ENCODE measurements around the gene CTSH. TPM values are rescaled to one million over a fixed set of nuclear protein-coding genes. Genes with fewer than 3 reads are reported as not detected.
A peak's percentile ranks its signal among the peaks of the same experiment; 100 is the strongest.

Gene CTSH
- total RNA-seq, 1 donor from 2014 or later: 75.8 TPM

DNA sequence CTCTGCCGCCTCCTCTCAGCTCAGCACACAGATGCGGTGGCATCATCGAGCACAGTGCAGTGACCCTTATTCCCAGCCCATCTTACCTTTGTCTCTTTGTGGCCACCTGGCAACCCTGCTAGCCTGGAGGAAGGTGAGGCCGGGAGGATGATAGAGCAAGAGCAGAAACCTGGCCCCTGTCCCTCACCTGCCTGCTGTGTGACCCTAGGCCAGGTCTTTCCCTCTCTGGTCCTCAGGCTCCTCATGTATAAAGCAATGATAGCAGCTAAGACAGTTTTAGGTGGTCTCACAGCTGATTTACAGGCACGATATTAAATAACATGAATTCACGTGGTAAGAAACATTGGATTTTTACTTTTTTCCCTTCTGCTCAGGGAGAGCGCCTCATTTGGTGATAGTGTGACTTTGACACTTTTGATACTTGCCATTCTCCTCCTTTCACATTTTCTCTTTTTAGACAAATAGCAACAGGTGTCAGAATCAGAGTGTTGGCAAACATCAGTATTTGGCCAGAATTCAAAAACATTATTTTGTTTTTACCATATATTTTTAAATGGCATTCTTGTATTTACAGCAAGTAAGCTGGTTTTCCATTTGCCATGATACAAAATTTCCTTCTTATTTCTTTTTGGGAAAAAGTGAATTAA is 29.5 kb upstream of the CTSH start:
- TF ChIP-seq, protein P1, sequence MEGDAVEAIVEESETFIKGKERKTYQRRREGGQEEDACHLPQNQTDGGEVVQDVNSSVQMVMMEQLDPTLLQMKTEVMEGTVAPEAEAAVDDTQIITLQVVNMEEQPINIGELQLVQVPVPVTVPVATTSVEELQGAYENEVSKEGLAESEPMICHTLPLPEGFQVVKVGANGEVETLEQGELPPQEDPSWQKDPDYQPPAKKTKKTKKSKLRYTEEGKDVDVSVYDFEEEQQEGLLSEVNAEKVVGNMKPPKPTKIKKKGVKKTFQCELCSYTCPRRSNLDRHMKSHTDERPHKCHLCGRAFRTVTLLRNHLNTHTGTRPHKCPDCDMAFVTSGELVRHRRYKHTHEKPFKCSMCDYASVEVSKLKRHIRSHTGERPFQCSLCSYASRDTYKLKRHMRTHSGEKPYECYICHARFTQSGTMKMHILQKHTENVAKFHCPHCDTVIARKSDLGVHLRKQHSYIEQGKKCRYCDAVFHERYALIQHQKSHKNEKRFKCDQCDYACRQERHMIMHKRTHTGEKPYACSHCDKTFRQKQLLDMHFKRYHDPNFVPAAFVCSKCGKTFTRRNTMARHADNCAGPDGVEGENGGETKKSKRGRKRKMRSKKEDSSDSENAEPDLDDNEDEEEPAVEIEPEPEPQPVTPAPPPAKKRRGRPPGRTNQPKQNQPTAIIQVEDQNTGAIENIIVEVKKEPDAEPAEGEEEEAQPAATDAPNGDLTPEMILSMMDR (IDR thresholded peaks at IDR 0.05; ENCODE audit: insufficient read depth, low read length, severe bottlenecking): no peak
- Histone ChIP-seq H3K27me3 (ENCODE audit: control insufficient read depth, insufficient read depth, low read length) (no peaks in the 10 kb centered on the region), H3K36me3 (ENCODE audit: control insufficient read depth, insufficient read depth, low read length) (no peaks in the 10 kb centered on the region), H3K4me3 (ENCODE audit: low read depth, low read length) (no peak overlapping the region)
- no peak for DNase-seq (ENCODE audit: low read depth)
- FAIRE-seq: no peak

GRCh38 chr15:78969687-78970349 is 25.0 kb upstream of the CTSH start:
- H3K4me3 ChIP-seq (ENCODE audit: low read depth, low read length): no peak overlapping the region
- FAIRE-seq (no peak), DNase-seq (ENCODE audit: low read depth) (no peak)
- no peaks in the 10 kb centered on the region for H3K36me3 ChIP-seq (ENCODE audit: control insufficient read depth, insufficient read depth, low read length)
- H3K27me3 ChIP-seq (ENCODE audit: control insufficient read depth, insufficient read depth, low read length): no peaks in the 10 kb centered on the region
- TF ChIP-seq, protein P1 (IDR thresholded peaks at IDR 0.05; ENCODE audit: insufficient read depth, low read length, severe bottlenecking): no peak

GRCh38 chr15:78968539-78969271 is 23.9 kb upstream of the CTSH start:
- H3K4me3 ChIP-seq (ENCODE audit: low read depth, low read length): no peak overlapping the region
- no peaks in the 10 kb centered on the region for H3K36me3 ChIP-seq (ENCODE audit: control insufficient read depth, insufficient read depth, low read length)
- FAIRE-seq: no peak
- TF ChIP-seq, protein P1 (IDR thresholded peaks at IDR 0.05; ENCODE audit: insufficient read depth, low read length, severe bottlenecking): no peak
- peak; percentile 66 for DNase-seq (ENCODE audit: low read depth)
- H3K27me3 ChIP-seq (ENCODE audit: control insufficient read depth, insufficient read depth, low read length): no peaks in the 10 kb centered on the region

- TF ChIP-seq, protein P1 (IDR thresholded peaks at IDR 0.05; ENCODE audit: insufficient read depth, low read length, severe bottlenecking): no peak
- DNase-seq (ENCODE audit: low read depth) (no peak), FAIRE-seq (no peak)
- no peaks in the 10 kb centered on the region for H3K36me3 ChIP-seq (ENCODE audit: control insufficient read depth, insufficient read depth, low read length)
- no peak overlapping the region for H3K4me3 ChIP-seq (ENCODE audit: low read depth, low read length)
- no peaks in the 10 kb centered on the region for H3K27me3 ChIP-seq (ENCODE audit: control insufficient read depth, insufficient read depth, low read length)
Measured at GRCh38 chr15:78968114-78968513, 23.3 kb upstream of the CTSH start.

- no peak for DNase-seq (ENCODE audit: low read depth)
- TF ChIP-seq, protein P1 (IDR thresholded peaks at IDR 0.05; ENCODE audit: insufficient read depth, low read length, severe bottlenecking): no peak
- Histone ChIP-seq H3K27me3 (ENCODE audit: control insufficient read depth, insufficient read depth, low read length) (no peaks in the 10 kb centered on the region), H3K36me3 (ENCODE audit: control insufficient read depth, insufficient read depth, low read length) (no peaks in the 10 kb centered on the region), H3K4me3 (ENCODE audit: low read depth, low read length) (no peak overlapping the region)
- FAIRE-seq: no peak
Measured at GRCh38 chr15:78960308-78960707, 15.5 kb upstream of the CTSH start.

Measured in bronchial epithelial cell (primary cell).